H9 (cell line): ENCODE measurements around the gene RNF227. TPM values are rescaled to one million over a fixed set of nuclear protein-coding genes. Genes with fewer than 3 reads are reported as not detected.

Source experiments
- DNase-seq: peaks from one replicate; pipeline ENCODE4 v3.0.0-alpha.2; 2017
- H2AFZ ChIP-seq: one replicate; pipeline ENCODE4 v1.6.1; 2013; ENCODE audit warnings: mild to moderate bottlenecking, low read length, control low read depth, moderate library complexity
- H2AK5ac ChIP-seq: 2 replicates; pipeline ENCODE4 v1.6.1; 2013; ENCODE audit warnings: low read length, control low read depth, mixed read lengths; ENCODE audit not compliant: insufficient read length
- H2BK120ac ChIP-seq: one replicate; pipeline ENCODE4 v1.6.1; 2013; ENCODE audit warnings: low read depth, mild to moderate bottlenecking, low read length, control low read depth, inconsistent platforms; ENCODE audit not compliant: poor library complexity, severe bottlenecking
- H2BK12ac ChIP-seq: 2 replicates; pipeline ENCODE4 v1.6.1; 2013; ENCODE audit warnings: low read length, control low read depth, mixed read lengths, low read depth; ENCODE audit not compliant: insufficient read length
- H2BK15ac ChIP-seq: 2 replicates; pipeline ENCODE4 v1.6.1; 2013; ENCODE audit warnings: low read depth, low read length, control low read depth
- H2BK20ac ChIP-seq: one replicate; pipeline ENCODE4 v1.6.1; 2013; ENCODE audit warnings: low read depth, mild to moderate bottlenecking, low read length, control low read depth, inconsistent platforms; ENCODE audit not compliant: poor library complexity, severe bottlenecking
- H2BK5ac ChIP-seq: 2 replicates; pipeline ENCODE4 v1.6.1; 2013; ENCODE audit warnings: low read length, control low read depth, mixed read lengths; ENCODE audit not compliant: insufficient read length
- H3K14ac ChIP-seq: 2 replicates; pipeline ENCODE4 v1.6.1; 2013; ENCODE audit warnings: low read length, control low read depth; ENCODE audit not compliant: insufficient read depth
- H3K18ac ChIP-seq: 2 replicates; pipeline ENCODE4 v1.6.1; 2013; ENCODE audit warnings: low read depth, mild to moderate bottlenecking, mixed read lengths, low read length, control low read depth; ENCODE audit not compliant: insufficient read length
- H3K23ac ChIP-seq: 2 replicates; pipeline ENCODE4 v1.6.1; 2013; ENCODE audit warnings: low read length, control low read depth, mixed read lengths, low read depth; ENCODE audit not compliant: insufficient read length
- H3K23me2 ChIP-seq: 2 replicates; pipeline ENCODE4 v1.6.1; 2013; ENCODE audit warnings: low read depth, mild to moderate bottlenecking, mixed read lengths, low read length, control low read depth; ENCODE audit not compliant: insufficient read length, poor library complexity, severe bottlenecking
- H3K27ac ChIP-seq: 2 replicates; pipeline ENCODE4 v1.5.1; 2013; ENCODE audit warnings: low read length, control low read depth, mixed read lengths, low read depth; ENCODE audit not compliant: insufficient read length
- H3K27me3 ChIP-seq: 2 replicates; pipeline ENCODE4 v1.6.1; 2013; ENCODE audit warnings: low read length, control low read depth, inconsistent platforms; ENCODE audit not compliant: insufficient read depth
- H3K4ac ChIP-seq: 2 replicates; pipeline ENCODE4 v1.6.1; 2013; ENCODE audit warnings: low read depth, mild to moderate bottlenecking, control low read depth, inconsistent platforms, low read length, moderate library complexity
- H3K4me1 ChIP-seq: 2 replicates; pipeline ENCODE4 v1.6.1; 2013; ENCODE audit warnings: low read length, control low read depth, inconsistent platforms; ENCODE audit not compliant: insufficient read depth
- H3K4me2 ChIP-seq: 2 replicates; pipeline ENCODE4 v1.6.1; 2013; ENCODE audit warnings: low read length, control low read depth, mixed read lengths; ENCODE audit not compliant: insufficient read length, insufficient read depth
- H3K56ac ChIP-seq: 2 replicates; pipeline ENCODE4 v1.6.1; 2013; ENCODE audit warnings: low read depth, mild to moderate bottlenecking, mixed read lengths, low read length, control low read depth; ENCODE audit not compliant: insufficient read length
- H3K79me1 ChIP-seq: 2 replicates; pipeline ENCODE4 v1.6.1; 2013; ENCODE audit warnings: low read depth, mild to moderate bottlenecking, moderate library complexity, low read length, control low read depth, inconsistent platforms; ENCODE audit not compliant: insufficient read depth, poor library complexity, severe bottlenecking
- H3K79me2 ChIP-seq: 2 replicates; pipeline ENCODE4 v1.6.1; 2013; ENCODE audit warnings: low read length, control low read depth, inconsistent platforms; ENCODE audit not compliant: insufficient read depth
- H3K9ac ChIP-seq: 2 replicates; pipeline ENCODE4 v1.6.1; 2013; ENCODE audit warnings: low read length, control low read depth, mixed read lengths; ENCODE audit not compliant: insufficient read length; ENCODE audit errors: extremely low read depth
- H3K9me3 ChIP-seq: one replicate; pipeline ENCODE4 v1.6.1; 2013; ENCODE audit warnings: low read depth, low read length, inconsistent platforms; ENCODE audit not compliant: control insufficient read depth
- H3T11ph ChIP-seq: one replicate; pipeline ENCODE4 v1.6.1; 2013; ENCODE audit warnings: mild to moderate bottlenecking, low read length, control low read depth, inconsistent platforms
- H4K20me1 ChIP-seq: one replicate; pipeline ENCODE4 v1.6.1; 2013; ENCODE audit not compliant: control insufficient read depth, insufficient read length, insufficient read depth
- H4K5ac ChIP-seq: 2 replicates; pipeline ENCODE4 v1.6.1; 2013; ENCODE audit warnings: low read depth, mild to moderate bottlenecking, mixed read lengths, low read length, control low read depth; ENCODE audit not compliant: insufficient read length
- H4K8ac ChIP-seq: replicated peaks from 2 replicates; pipeline ENCODE4 v1.6.1; 2013; ENCODE audit warnings: low read length, control low read depth, mixed read lengths, low read depth; ENCODE audit not compliant: insufficient read length
- H4K91ac ChIP-seq: 2 replicates; pipeline ENCODE4 v1.6.1; 2013; ENCODE audit warnings: low read depth, mild to moderate bottlenecking, moderate library complexity, mixed read lengths, low read length, control low read depth; ENCODE audit not compliant: insufficient read length
- H3K27ac Mint-ChIP-seq, 3 experiments: 2 replicates in 2 of 3; 3 replicates in 1 of 3; pipeline ENCODE4 v1.8.0; 2020 to 2021; ENCODE audit warnings: mixed read lengths in 3 of 3, mild to moderate bottlenecking in 1 of 3, moderate library complexity in 1 of 3
- H3K27me3 Mint-ChIP-seq: 2 replicates; pipeline ENCODE4 v1.8.0; 2021; ENCODE audit warnings: low read depth, mild to moderate bottlenecking, moderate library complexity, mixed read lengths
- H3K36me3 Mint-ChIP-seq, 3 experiments: 2 replicates in 2 of 3; 3 replicates in 1 of 3; pipeline ENCODE4 v1.8.0; 2020 to 2021; ENCODE audit warnings: low read depth in 3 of 3, mixed read lengths in 3 of 3; ENCODE audit not compliant: insufficient read depth in 1 of 3
- H3K4me1 Mint-ChIP-seq, 2 experiments: 2 replicates each; pipeline ENCODE4 v1.8.0; 2020; ENCODE audit warnings: mixed read lengths in 2 of 2
- H3K4me3 Mint-ChIP-seq, 2 experiments: 2 replicates in 1 of 2; 3 replicates in 1 of 2; pipeline ENCODE4 v1.8.0; 2020 to 2021; ENCODE audit warnings: mild to moderate bottlenecking in 2 of 2, mixed read lengths in 2 of 2, moderate library complexity in 1 of 2
- H3K9me3 Mint-ChIP-seq, 2 experiments: 2 replicates in 1 of 2; 3 replicates in 1 of 2; pipeline ENCODE4 v1.8.0; 2020; ENCODE audit warnings: mild to moderate bottlenecking in 2 of 2, mixed read lengths in 2 of 2, moderate library complexity in 1 of 2
- CTCF ChIP-seq: fragments of 200-600 bp; sonication (generic); conservative IDR thresholded peaks from 3 replicates; pipeline ENCODE4 v1.8.0; 2021; ENCODE audit warnings: antibody characterized with exemption, mild to moderate bottlenecking
- WGBS: extraction: QIAGEN DNeasy Blood & Tissue Kit; methylation state at CpG from one replicate; pipeline ENCODE4 v1.1.7; 2013; ENCODE audit warnings: missing lambda C conversion rate, low lambda C conversion rate, mixed read lengths; ENCODE audit not compliant: insufficient read length; ENCODE audit errors: extremely low coverage; 5-methylcytosine and 5-hydroxymethylcytosine counted together
- total RNA-seq: library from RNA; stranded (reverse); gene quantifications from 2 replicates; pipeline ENCODE4 v1.2.1, GENCODE V29; 2021

The RNF227 gene
- total RNA-seq, 1 experiment from 2014 or later, result 1.9 TPM

- Histone ChIP-seq H3K4me2 (no peak overlapping the region), H3K27ac (no peak overlapping the region)
Measured at GRCh38 chr17:7956228-7956965, 40.3 kb upstream of the RNF227 start.

More at GRCh38 chr17:7956228-7956965, 40.3 kb upstream of the RNF227 start:
- no peak overlapping the region for H2BK5ac ChIP-seq
- H3K4me3 Mint-ChIP-seq, result no peak overlapping the region
- H2BK15ac ChIP-seq, result no peak overlapping the region
- H3K4me1 Mint-ChIP-seq, result peaks cover 9 to 16% of the 10 kb centered on the region in 2 experiments
- H2BK12ac ChIP-seq, result no peak overlapping the region
- H3T11ph ChIP-seq, result no peak overlapping the region
- no peaks in the 10 kb centered on the region for H3K9me3 ChIP-seq
- no peak overlapping the region for H3K9ac ChIP-seq
- H3K79me1 ChIP-seq, result no peaks in the 10 kb centered on the region
- no peaks in the 10 kb centered on the region for H4K20me1 ChIP-seq
- no peaks in the 10 kb centered on the region for H3K23me2 ChIP-seq
- H2BK120ac ChIP-seq, result no peak overlapping the region
- no peaks in the 10 kb centered on the region; the same call in none of the 2 replicates for H3K27me3 Mint-ChIP-seq
- no peak overlapping the region for H4K5ac ChIP-seq
- no peak for DNase-seq
- TF ChIP-seq CTCF, result no peak
- H3K27me3 ChIP-seq, result no peaks in the 10 kb centered on the region
- no peaks in the 10 kb centered on the region; the same call in 1 of the 2 replicates for H3K4me1 ChIP-seq
- WGBS, result no CpG with 5 or more reads among the region's 11 CpGs
- H3K36me3 Mint-ChIP-seq, result no peaks in the 10 kb centered on the region
- no peak overlapping the region for H3K18ac ChIP-seq
- no peaks in the 10 kb centered on the region for H3K79me2 ChIP-seq
- no peak overlapping the region for H2AFZ ChIP-seq
- no peak overlapping the region for H2AK5ac ChIP-seq
- H3K9me3 Mint-ChIP-seq, result no peaks in the 10 kb centered on the region
- no peak overlapping the region for H3K56ac ChIP-seq
- no peak overlapping the region for H2BK20ac ChIP-seq
- H4K91ac ChIP-seq, result no peak overlapping the region
- H3K23ac ChIP-seq, result no peak overlapping the region
- no peak overlapping the region for H4K8ac ChIP-seq
- peak overlapping the region in 1 of 3 experiments; percentile 40; a peak in 1 of 7 replicates for H3K27ac Mint-ChIP-seq
- H3K14ac ChIP-seq, result no peak overlapping the region
- H3K4ac ChIP-seq, result no peak overlapping the region
